ENCODE data around the gene DNAH10.

GRCh38 chr12:123761841-123762714 lies at the start of gene DNAH10:
- TF ChIP-seq CTCF (IDR thresholded peaks at IDR 0.05 in 4 of 5, conservative IDR thresholded peaks at IDR 0.05 in 1 of 5) (no peak), POLR2A (IDR thresholded peaks at IDR 0.05) (no peak)
